ENCODE results near the gene ARFRP1. TPM values are rescaled to one million over a fixed set of nuclear protein-coding genes. Genes with fewer than 3 reads are reported as not detected.

Gene ARFRP1
- total RNA-seq, 1 experiment from 2014 or later: 42.7 TPM

DNA sequence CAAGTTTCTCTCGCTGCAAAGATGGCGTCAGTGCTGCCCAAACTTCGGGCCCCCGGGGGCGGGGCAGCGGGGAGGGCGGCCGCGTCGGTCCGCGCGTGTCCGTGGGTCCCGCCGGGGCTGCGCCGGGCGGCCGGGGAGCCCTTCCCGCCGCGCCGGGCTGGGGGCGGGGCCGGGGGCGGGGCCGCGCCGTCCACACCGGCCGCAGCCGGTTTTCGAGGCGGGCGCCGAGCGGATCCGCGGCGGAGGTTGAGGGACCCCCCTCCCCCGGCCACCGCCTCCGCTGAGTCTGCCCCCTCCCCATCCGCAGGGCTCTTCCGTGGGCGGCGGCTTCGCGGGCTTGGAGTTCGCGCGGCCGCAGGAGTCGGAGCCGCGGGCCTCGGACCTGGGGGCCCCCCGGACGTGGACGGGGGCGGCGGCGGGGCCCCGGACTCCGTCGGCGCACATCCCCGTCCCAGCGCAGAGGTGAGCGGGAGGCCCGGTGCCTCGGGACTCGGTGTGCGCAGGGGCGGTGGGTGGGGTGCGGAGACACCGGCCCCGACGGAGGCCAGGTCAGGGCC, 32.4 kb upstream of the ARFRP1 start:
- H3K27me3 ChIP-seq (ENCODE audit: insufficient read depth, low read length): no peaks in the 10 kb centered on the region
- Mint-ChIP-seq H3K9me3 (no peaks in the 10 kb centered on the region), H3K36me3 (ENCODE audit: insufficient read depth in 1 of 3, low read depth in 3 of 3) (peaks cover 0 to 18% (median 14%) of the 10 kb centered on the region in 3 experiments; a peak in 5 of 7 replicates), H3K4me1 (peaks cover 0 to 2% of the 10 kb centered on the region in 2 experiments; a peak in 1 of 4 replicates), H3K27ac (no peak overlapping the region), H3K4me3 (peak overlapping the region; percentile 65 to 76), H3K27me3 (ENCODE audit: low read depth) (no peaks in the 10 kb centered on the region; the same call in 1 of the 2 replicates)
- peaks cover 9% of the 10 kb centered on the region for H3K23me2 ChIP-seq (ENCODE audit: insufficient read length, low read depth, low read length, poor library complexity, severe bottlenecking)
- H4K20me1 ChIP-seq (ENCODE audit: control insufficient read depth, insufficient read depth, insufficient read length): no peaks in the 10 kb centered on the region
- DNase-seq: peak; percentile 32
- no peaks in the 10 kb centered on the region for H3K79me2 ChIP-seq (ENCODE audit: insufficient read depth, low read length)
- no peak overlapping the region for H2AFZ ChIP-seq (ENCODE audit: low read length)
- H3K9me3 ChIP-seq (ENCODE audit: control insufficient read depth, low read depth, low read length): no peaks in the 10 kb centered on the region
- TF ChIP-seq, protein P1, sequence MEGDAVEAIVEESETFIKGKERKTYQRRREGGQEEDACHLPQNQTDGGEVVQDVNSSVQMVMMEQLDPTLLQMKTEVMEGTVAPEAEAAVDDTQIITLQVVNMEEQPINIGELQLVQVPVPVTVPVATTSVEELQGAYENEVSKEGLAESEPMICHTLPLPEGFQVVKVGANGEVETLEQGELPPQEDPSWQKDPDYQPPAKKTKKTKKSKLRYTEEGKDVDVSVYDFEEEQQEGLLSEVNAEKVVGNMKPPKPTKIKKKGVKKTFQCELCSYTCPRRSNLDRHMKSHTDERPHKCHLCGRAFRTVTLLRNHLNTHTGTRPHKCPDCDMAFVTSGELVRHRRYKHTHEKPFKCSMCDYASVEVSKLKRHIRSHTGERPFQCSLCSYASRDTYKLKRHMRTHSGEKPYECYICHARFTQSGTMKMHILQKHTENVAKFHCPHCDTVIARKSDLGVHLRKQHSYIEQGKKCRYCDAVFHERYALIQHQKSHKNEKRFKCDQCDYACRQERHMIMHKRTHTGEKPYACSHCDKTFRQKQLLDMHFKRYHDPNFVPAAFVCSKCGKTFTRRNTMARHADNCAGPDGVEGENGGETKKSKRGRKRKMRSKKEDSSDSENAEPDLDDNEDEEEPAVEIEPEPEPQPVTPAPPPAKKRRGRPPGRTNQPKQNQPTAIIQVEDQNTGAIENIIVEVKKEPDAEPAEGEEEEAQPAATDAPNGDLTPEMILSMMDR (conservative IDR thresholded peaks at IDR 0.05): no peak
- WGBS (ENCODE audit: extremely low coverage, insufficient read length, low lambda C conversion rate): no CpG with 5 or more reads among the region's 80 CpGs
- no peak overlapping the region for H2AK5ac ChIP-seq (ENCODE audit: insufficient read length, low read length)
- H3K14ac ChIP-seq (ENCODE audit: insufficient read depth, low read length): 0 out of 2 replicates have a peak overlapping the region, but pooled peaks have one; percentile 6
- H3K56ac ChIP-seq (ENCODE audit: insufficient read length, low read depth, low read length): no peak overlapping the region
- H3K18ac ChIP-seq (ENCODE audit: insufficient read length, low read depth, low read length): no peak overlapping the region
- no peaks in the 10 kb centered on the region for H3K79me1 ChIP-seq (ENCODE audit: insufficient read depth, low read depth, low read length, poor library complexity, severe bottlenecking)
- H3T11ph ChIP-seq (ENCODE audit: low read length): no peak overlapping the region
- H4K5ac ChIP-seq (ENCODE audit: insufficient read length, low read depth, low read length): no peak overlapping the region
- H4K8ac ChIP-seq (replicated peaks; ENCODE audit: insufficient read length, low read depth, low read length): no peak overlapping the region
- no peak overlapping the region for H2BK5ac ChIP-seq (ENCODE audit: insufficient read length, low read length)
- no peaks in the 10 kb centered on the region for H3K4me1 ChIP-seq (ENCODE audit: insufficient read depth, low read length)
- no peak overlapping the region for H3K9ac ChIP-seq (ENCODE audit: extremely low read depth, insufficient read length, low read length)
- no peak overlapping the region for H2BK120ac ChIP-seq (ENCODE audit: low read depth, low read length, poor library complexity, severe bottlenecking)
- H4K91ac ChIP-seq (ENCODE audit: insufficient read length, low read depth, low read length): no peak overlapping the region
- H2BK15ac ChIP-seq (ENCODE audit: low read depth, low read length): no peak overlapping the region
- no peak overlapping the region for H3K4ac ChIP-seq (ENCODE audit: low read depth, low read length)
- H3K23ac ChIP-seq (ENCODE audit: insufficient read length, low read depth, low read length): no peak overlapping the region
- H3K27ac ChIP-seq (ENCODE audit: insufficient read length, low read depth, low read length): no peak overlapping the region
- peak overlapping the region; percentile 56 for H3K4me2 ChIP-seq (ENCODE audit: insufficient read depth, insufficient read length, low read length)
- no peak overlapping the region for H2BK12ac ChIP-seq (ENCODE audit: insufficient read length, low read depth, low read length)
- H2BK20ac ChIP-seq (ENCODE audit: low read depth, low read length, poor library complexity, severe bottlenecking): no peak overlapping the region
